ENCODE measurements around the gene NCS1. TPM values are rescaled to one million over a fixed set of nuclear protein-coding genes. Genes with fewer than 3 reads are reported as not detected.

Gene NCS1
- polyA plus RNA-seq, 3 donors, result not detected

DNA sequence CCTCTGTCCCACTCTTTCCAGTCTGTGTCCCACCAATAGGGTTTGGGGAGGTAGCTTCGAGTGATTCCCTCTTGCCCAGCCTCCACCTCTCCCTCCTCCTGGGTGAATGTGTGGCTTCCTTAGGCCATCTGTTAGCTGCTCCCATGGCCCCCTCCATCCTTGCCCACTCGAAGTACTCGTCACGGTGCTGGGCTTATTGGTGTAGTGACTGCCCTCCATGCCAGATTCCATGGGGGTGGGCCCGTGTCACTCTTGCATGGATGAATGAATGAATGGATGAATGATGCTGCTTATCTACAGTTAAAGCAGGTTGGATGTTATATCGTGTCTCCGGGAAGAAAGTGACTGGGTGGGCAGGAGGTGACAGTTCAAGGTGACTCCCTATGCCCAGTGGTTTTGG lies 112.5 kb downstream of the NCS1 start:
- H3K9me3 Mint-ChIP-seq, result no peaks in the 10 kb centered on the region
- intact Hi-C loops (cut with micrococcal nuclease), result no loop called here
- TF ChIP-seq, protein P1, sequence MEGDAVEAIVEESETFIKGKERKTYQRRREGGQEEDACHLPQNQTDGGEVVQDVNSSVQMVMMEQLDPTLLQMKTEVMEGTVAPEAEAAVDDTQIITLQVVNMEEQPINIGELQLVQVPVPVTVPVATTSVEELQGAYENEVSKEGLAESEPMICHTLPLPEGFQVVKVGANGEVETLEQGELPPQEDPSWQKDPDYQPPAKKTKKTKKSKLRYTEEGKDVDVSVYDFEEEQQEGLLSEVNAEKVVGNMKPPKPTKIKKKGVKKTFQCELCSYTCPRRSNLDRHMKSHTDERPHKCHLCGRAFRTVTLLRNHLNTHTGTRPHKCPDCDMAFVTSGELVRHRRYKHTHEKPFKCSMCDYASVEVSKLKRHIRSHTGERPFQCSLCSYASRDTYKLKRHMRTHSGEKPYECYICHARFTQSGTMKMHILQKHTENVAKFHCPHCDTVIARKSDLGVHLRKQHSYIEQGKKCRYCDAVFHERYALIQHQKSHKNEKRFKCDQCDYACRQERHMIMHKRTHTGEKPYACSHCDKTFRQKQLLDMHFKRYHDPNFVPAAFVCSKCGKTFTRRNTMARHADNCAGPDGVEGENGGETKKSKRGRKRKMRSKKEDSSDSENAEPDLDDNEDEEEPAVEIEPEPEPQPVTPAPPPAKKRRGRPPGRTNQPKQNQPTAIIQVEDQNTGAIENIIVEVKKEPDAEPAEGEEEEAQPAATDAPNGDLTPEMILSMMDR (IDR thresholded peaks at IDR 0.05), result no peak
- H3K4me1 Mint-ChIP-seq, result no peaks in the 10 kb centered on the region
- H3K36me3 Mint-ChIP-seq, result no peaks in the 10 kb centered on the region
- 96% methylated on average over 4 of the region's 7 CpGs for WGBS (ENCODE audit: insufficient coverage)
- no peak overlapping the region for H3K4me2 ChIP-seq (replicated peaks; ENCODE audit: extremely low read depth, low read length, poor library complexity, severe bottlenecking)
- no peak overlapping the region for H3K9ac ChIP-seq (ENCODE audit: insufficient read depth, low read length, poor library complexity, severe bottlenecking)
- no peak overlapping the region for H3K4me3 ChIP-seq (replicated peaks in 1 of 3; ENCODE audit: low read depth in 2 of 3, low read length in 3 of 3)
- no peak overlapping the region for H3K4me3 Mint-ChIP-seq
- no peak overlapping the region for H2AFZ ChIP-seq (ENCODE audit: insufficient read depth, low read depth, low read length, poor library complexity, severe bottlenecking)
- peaks cover 8 to 22% (median 10%) of the 10 kb centered on the region in 3 donors for H3K27me3 Mint-ChIP-seq (ENCODE audit: low read depth in 3 of 3)
- H3K27me3 ChIP-seq (ENCODE audit: control insufficient read depth in 2 of 2, insufficient read depth in 2 of 2, low read length in 2 of 2), result no peaks in the 10 kb centered on the region
- no peaks in the 10 kb centered on the region for H3K4me1 ChIP-seq (ENCODE audit: control insufficient read depth in 1 of 2, insufficient read depth in 2 of 2, low read length in 2 of 2)
- no peaks in the 10 kb centered on the region for H4K20me1 ChIP-seq (ENCODE audit: insufficient read depth, low read length)
- no peaks in the 10 kb centered on the region for H3K9me3 ChIP-seq (replicated peaks in 1 of 2; ENCODE audit: control insufficient read depth in 1 of 2, insufficient read depth in 1 of 2, low read length in 2 of 2)
- no peak for DNase-seq
- H3K36me3 ChIP-seq (replicated peaks in 1 of 2; ENCODE audit: control insufficient read depth in 1 of 2, insufficient read depth in 2 of 2, low read length in 2 of 2), result no peaks in the 10 kb centered on the region
- H3K27ac ChIP-seq (ENCODE audit: low read depth in 1 of 2, low read length in 2 of 2), result no peak overlapping the region
- no peak overlapping the region for H3K27ac Mint-ChIP-seq
- no peaks in the 10 kb centered on the region for H3K79me2 ChIP-seq (ENCODE audit: insufficient read depth, low read length)

DNA sequence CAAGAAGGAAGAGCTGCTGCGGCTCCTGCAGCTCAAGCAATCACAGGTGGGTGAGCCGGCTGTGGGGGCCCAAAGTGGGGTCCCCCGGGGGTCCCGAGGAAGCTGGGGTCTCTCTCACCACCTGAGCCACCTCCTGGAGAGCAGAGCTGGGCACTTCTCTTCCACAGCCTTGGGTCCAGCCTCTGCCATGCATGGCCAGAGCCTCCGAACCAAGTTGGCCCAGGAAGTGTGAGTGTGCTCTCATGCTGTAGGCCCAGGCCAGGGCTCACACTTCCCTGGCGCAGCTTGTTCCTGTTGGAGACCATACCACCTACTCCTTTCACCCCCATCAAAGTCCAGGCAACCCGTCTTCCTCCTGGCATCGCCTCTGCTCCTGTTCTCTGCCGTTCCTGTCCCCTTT lies 113.1 kb downstream of the NCS1 start:
- Mint-ChIP-seq H3K27ac (no peak overlapping the region), H3K27me3 (ENCODE audit: low read depth in 3 of 3) (peaks cover 8 to 19% (median 10%) of the 10 kb centered on the region in 3 donors), H3K4me1 (no peaks in the 10 kb centered on the region), H3K4me3 (no peak overlapping the region), H3K9me3 (no peaks in the 10 kb centered on the region), H3K36me3 (no peaks in the 10 kb centered on the region)
- TF ChIP-seq, protein P1 (IDR thresholded peaks at IDR 0.05), result no peak
- WGBS (ENCODE audit: insufficient coverage), result 75% methylated on average over 7 of the region's 9 CpGs
- no peak overlapping the region for H3K4me3 ChIP-seq (replicated peaks in 1 of 3; ENCODE audit: low read depth in 2 of 3, low read length in 3 of 3)
- no peak overlapping the region for H3K9ac ChIP-seq (ENCODE audit: insufficient read depth, low read length, poor library complexity, severe bottlenecking)
- DNase-seq, result no peak
- H3K27ac ChIP-seq (ENCODE audit: low read depth in 1 of 2, low read length in 2 of 2), result no peak overlapping the region
- no peaks in the 10 kb centered on the region for H3K27me3 ChIP-seq (ENCODE audit: control insufficient read depth in 2 of 2, insufficient read depth in 2 of 2, low read length in 2 of 2)
- H3K36me3 ChIP-seq (replicated peaks in 1 of 2; ENCODE audit: control insufficient read depth in 1 of 2, insufficient read depth in 2 of 2, low read length in 2 of 2), result no peaks in the 10 kb centered on the region
- intact Hi-C loops (cut with micrococcal nuclease), result no loop called here
- no peaks in the 10 kb centered on the region for H3K9me3 ChIP-seq (replicated peaks in 1 of 2; ENCODE audit: control insufficient read depth in 1 of 2, insufficient read depth in 1 of 2, low read length in 2 of 2)
- H2AFZ ChIP-seq (ENCODE audit: insufficient read depth, low read depth, low read length, poor library complexity, severe bottlenecking), result no peak overlapping the region
- H3K4me2 ChIP-seq (replicated peaks; ENCODE audit: extremely low read depth, low read length, poor library complexity, severe bottlenecking), result no peak overlapping the region
- no peaks in the 10 kb centered on the region for H4K20me1 ChIP-seq (ENCODE audit: insufficient read depth, low read length)
- H3K79me2 ChIP-seq (ENCODE audit: insufficient read depth, low read length), result no peaks in the 10 kb centered on the region
- no peaks in the 10 kb centered on the region for H3K4me1 ChIP-seq (ENCODE audit: control insufficient read depth in 1 of 2, insufficient read depth in 2 of 2, low read length in 2 of 2)
